Endothelial cell of umbilical vein (primary cell): Measurements from ENCODE around the gene LMNB1. TPM values are rescaled to one million over a fixed set of nuclear protein-coding genes. Genes with fewer than 3 reads are reported as not detected.

Source experiments
- BruUV-seq: library from RNA; stranded (reverse); fragments of 400-500 nt; replicated peaks from 2 replicates; lab custom pipeline; 2021; lab: Mats Ljungman, UMichigan
- CTCF ChIA-PET: fragments of 300-600, 350-600 bp; sonication (Branson Sonifier 250); formaldehyde crosslinking; loops from one replicate; lab custom pipeline; 2021; ENCODE audit warnings: antibody characterized with exemption, inconsistent platforms; lab: Charles Lee
- POLR2A ChIA-PET: fragments of 300-600, 350-600 bp; sonication (Branson Sonifier 250); formaldehyde crosslinking; loops from one replicate; lab custom pipeline; 2021; ENCODE audit warnings: antibody characterized with exemption, inconsistent platforms; lab: Charles Lee
- DNase-seq: peaks from one replicate; pipeline ENCODE4 v3.0.0-alpha.2; 2011; ENCODE audit warnings: low read depth, low spot score
- FAIRE-seq: peaks from 2 replicates; lab custom pipeline; 2011; peaks lifted over from hg19 to GRCh38; lab: Jason Lieb, UNC
- H2AFZ ChIP-seq: 2 replicates; pipeline ENCODE4 v1.6.0; 2012; ENCODE audit warnings: low read depth, low read length, control low read depth, inconsistent platforms
- H3K27ac ChIP-seq: 2 replicates; pipeline ENCODE4 v1.5.1; 2011; ENCODE audit warnings: low read depth, mild to moderate bottlenecking, control low read depth, low read length, moderate library complexity; ENCODE audit not compliant: insufficient read depth
- H3K27me3 ChIP-seq, 2 experiments: 2 replicates each; pipeline versions ENCODE4 v1.6.0 to v1.6.1; 2011; ENCODE audit warnings: low read length in 2 of 2, mixed read lengths in 1 of 2; ENCODE audit not compliant: control insufficient read depth in 2 of 2, insufficient read depth in 2 of 2
- H3K36me3 ChIP-seq, 2 experiments: 2 replicates in 1 of 2; 3 replicates in 1 of 2; pipeline ENCODE4 v1.5.1; 2011; ENCODE audit warnings: low read length in 2 of 2, mild to moderate bottlenecking in 1 of 2, moderate library complexity in 1 of 2; ENCODE audit not compliant: control insufficient read depth in 2 of 2, insufficient read depth in 2 of 2; ENCODE audit errors: extremely low read depth in 1 of 2
- H3K4me1 ChIP-seq: 3 replicates; pipeline ENCODE4 v1.5.1; 2011; ENCODE audit warnings: mild to moderate bottlenecking, low read length; ENCODE audit not compliant: control insufficient read depth, insufficient read depth; ENCODE audit errors: extremely low read depth
- H3K4me2 ChIP-seq: 2 replicates; pipeline ENCODE4 v1.6.1; 2011; ENCODE audit warnings: low read length, control low read depth, mixed read lengths; ENCODE audit not compliant: insufficient read depth
- H3K4me3 ChIP-seq, 3 experiments: fragments of 200-600 bp in 1 of 3; sonication (generic), shearing (Covaris generic) in 1 of 3; replicated peaks in 1 of 3; 2 replicates each; pipeline ENCODE4 v1.5.1; 2011 to 2016; ENCODE audit warnings: control low read depth in 3 of 3, low read length in 3 of 3, mild to moderate bottlenecking in 2 of 3, inconsistent platforms in 1 of 3, low read depth in 1 of 3, moderate library complexity in 1 of 3; ENCODE audit not compliant: insufficient read depth in 1 of 3
- H3K79me2 ChIP-seq: 2 replicates; pipeline ENCODE4 v1.6.0; 2012; ENCODE audit warnings: low read length, inconsistent platforms; ENCODE audit not compliant: control insufficient read depth, insufficient read depth
- H3K9ac ChIP-seq: replicated peaks from 2 replicates; pipeline ENCODE3; 2011; ENCODE audit warnings: low read length, control low read depth; ENCODE audit not compliant: insufficient read depth; ENCODE audit errors: extremely low read depth
- H3K9me1 ChIP-seq: replicated peaks from 3 replicates; pipeline ENCODE4 v1.6.0; 2011; ENCODE audit warnings: mild to moderate bottlenecking, low read length; ENCODE audit not compliant: control insufficient read depth, insufficient read depth; ENCODE audit errors: extremely low read depth
- H3K9me3 ChIP-seq: replicated peaks from 2 replicates; pipeline ENCODE4 v1.5.1; 2012; ENCODE audit warnings: low read length, inconsistent platforms; ENCODE audit not compliant: control insufficient read depth, insufficient read depth
- H4K20me1 ChIP-seq: replicated peaks from 2 replicates; pipeline ENCODE3; 2011; ENCODE audit warnings: mild to moderate bottlenecking, low read length; ENCODE audit not compliant: control insufficient read depth, insufficient read depth; ENCODE audit errors: extremely low read depth
- CTCF ChIP-seq, 2 donors: IDR thresholded peaks; 1 replicate in 1 of 2; 2 replicates in 1 of 2; pipeline ENCODE4 v1.5.1; 2011; ENCODE audit warnings: low read length in 2 of 2, mild to moderate bottlenecking in 2 of 2, moderate library complexity in 2 of 2, control low read depth in 1 of 2, inconsistent platforms in 1 of 2, low read depth in 1 of 2; ENCODE audit not compliant: insufficient read depth in 1 of 2; ENCODE audit errors: extremely low read depth in 1 of 2
- EZH2 ChIP-seq: IDR thresholded peaks from 2 replicates; pipeline ENCODE4 v1.6.1; 2012; ENCODE audit warnings: borderline replicate concordance, low read depth, mild to moderate bottlenecking, moderate library complexity, low read length, inconsistent platforms; ENCODE audit not compliant: severe bottlenecking
- FOS ChIP-seq: IDR thresholded peaks from 2 replicates; pipeline ENCODE4 v1.6.1; 2011; ENCODE audit warnings: mild to moderate bottlenecking, low read length, moderate library complexity, borderline replicate concordance; ENCODE audit not compliant: insufficient read depth
- GATA2 ChIP-seq: IDR thresholded peaks from 2 replicates; pipeline ENCODE4 v1.7.0; 2011; ENCODE audit warnings: low read depth, mild to moderate bottlenecking, moderate library complexity, mixed read lengths, low read length; ENCODE audit not compliant: insufficient read length, insufficient read depth
- JUN ChIP-seq: IDR thresholded peaks from 2 replicates; pipeline ENCODE4 v1.6.1; 2011; ENCODE audit warnings: borderline replicate concordance, low read depth; ENCODE audit not compliant: insufficient read length, insufficient read depth
- MAX ChIP-seq: IDR thresholded peaks from 2 replicates; pipeline ENCODE4 v1.6.1; 2011; ENCODE audit not compliant: insufficient read depth, insufficient read length
- MYC ChIP-seq: IDR thresholded peaks from one replicate; pipeline ENCODE4 v1.6.1; 2011; ENCODE audit warnings: mild to moderate bottlenecking, low read depth, low read length
- POLR2A ChIP-seq: IDR thresholded peaks from 2 replicates; pipeline ENCODE4 v1.6.1; 2012; ENCODE audit warnings: low read depth, mild to moderate bottlenecking, control low read depth, low read length
- POLR2AphosphoS5 ChIP-seq: IDR thresholded peaks from 2 replicates; pipeline ENCODE4 v1.6.1; 2012; ENCODE audit warnings: low read depth, mild to moderate bottlenecking, control low read depth, low read length, moderate library complexity; ENCODE audit not compliant: insufficient read depth
- dilution Hi-C: fragments of 300-500 bp; cut with MboI; formaldehyde crosslinking; loops from one replicate; pipeline ENCODE4 v1.15.0; 2019; ENCODE audit warnings: low sequenced_read_pairs; ENCODE audit not compliant: extremely low pct_ligation_motif_present
- intact Hi-C: fragments of 100-400 bp; cut with micrococcal nuclease; formaldehyde crosslinking; loops from one replicate; pipeline ENCODE4 v1.10.0; 2022
- polyA plus RNA-seq, 4 experiments: library from polyadenylated mRNA; depleted of rRNA in 3 of 4; stranded (reverse) in 3 of 4; unstranded in 1 of 4; fragments of >200 nt; gene quantifications; 2 replicates each; pipeline versions ENCODE4 v1.2.1 to v1.2.3, GENCODE V29; 2011 to 2012; ENCODE audit warnings: missing spikeins in 1 of 4
- total RNA-seq: library from RNA; stranded (reverse); gene quantifications from 2 replicates; pipeline ENCODE4 v1.2.3, GENCODE V29; 2021

The LMNB1 gene
- total and polyA plus RNA-seq, 2 donors (not counting 3 experiments of a cell fraction or from before 2014, with no cell fraction given) = 45.2 to 144 TPM

GRCh38 chr5:126826619-126827215, 49.8 kb downstream of the LMNB1 start:
- H3K36me3 ChIP-seq = peaks cover 0 to 21% of the 10 kb centered on the region in 2 experiments
- H3K9ac ChIP-seq = no peak overlapping the region
- H3K4me1 ChIP-seq = no peaks in the 10 kb centered on the region
- no peaks in the 10 kb centered on the region for H4K20me1 ChIP-seq
- peaks cover 25% of the 10 kb centered on the region for H3K79me2 ChIP-seq
- H3K9me3 ChIP-seq = no peaks in the 10 kb centered on the region
- no peak overlapping the region for H3K27ac ChIP-seq
- no peak for DNase-seq
- dilution Hi-C loops (no loop called here), intact Hi-C loops (no loop called here)
- BruUV-seq = no TSS peak
- H3K27me3 ChIP-seq = no peaks in the 10 kb centered on the region
- H3K4me2 ChIP-seq = no peak overlapping the region
- no peak overlapping the region for H2AFZ ChIP-seq
- no peak for FAIRE-seq
- ChIA-PET POLR2A (no interaction called here), CTCF (interaction anchor here (0.8 to 1.1 kb wide), 4 partner anchors 9 to 203 kb away, joined by 3 read pairs; no protein-coding TSS in a partner anchor)
- no peak overlapping the region for H3K4me3 ChIP-seq
- TF ChIP-seq MAX = no peak
- TF ChIP-seq POLR2A = no peak
- no peak for TF ChIP-seq GATA2
- TF ChIP-seq JUN = no peak
- no peak for TF ChIP-seq CTCF (IDR thresholded peaks at IDR 0.05; ENCODE audit: extremely low read depth in 1 of 2, insufficient read depth in 1 of 2, low read depth in 1 of 2, low read length in 2 of 2)
- TF ChIP-seq MYC = no peak
- TF ChIP-seq FOS = no peak
- TF ChIP-seq EZH2 = no peak
- no peak for TF ChIP-seq POLR2AphosphoS5
- H3K9me1 ChIP-seq = no peaks in the 10 kb centered on the region
